Neuronal stem cell (in vitro differentiated cells): ENCODE data around the gene RFLNA.
A peak's percentile ranks its signal among the peaks of the same experiment; 100 is the strongest.
"Not testable (repeated sequence)": the region's sequence is repeated elsewhere in the genome, so short reads cannot be mapped to it uniquely, and the experiment has no call there.

ENCODE experiments used
- DNase-seq: peaks from one replicate; pipeline ENCODE4 v3.0.0-alpha.2; 2013; ENCODE audit warnings: low spot score
- H2AFZ ChIP-seq: one replicate; pipeline ENCODE4 v1.6.1; 2013; ENCODE audit warnings: mild to moderate bottlenecking, low read length, inconsistent platforms
- H2AK5ac ChIP-seq: 2 replicates; pipeline ENCODE4 v1.6.1; 2013; ENCODE audit warnings: low read depth, mild to moderate bottlenecking, inconsistent platforms, low read length, moderate library complexity, mixed read lengths
- H2BK120ac ChIP-seq: 2 replicates; pipeline ENCODE4 v1.6.1; 2013; ENCODE audit warnings: low read depth, mild to moderate bottlenecking, inconsistent platforms, low read length, moderate library complexity, mixed read lengths
- H2BK12ac ChIP-seq: one replicate; pipeline ENCODE4 v1.6.1; 2013; ENCODE audit warnings: low read length, inconsistent platforms
- H2BK15ac ChIP-seq: 2 replicates; pipeline ENCODE4 v1.6.1; 2013; ENCODE audit warnings: mild to moderate bottlenecking, low read length, inconsistent platforms, mixed read lengths
- H2BK5ac ChIP-seq: one replicate; pipeline ENCODE4 v1.6.1; 2013; ENCODE audit warnings: inconsistent platforms, mild to moderate bottlenecking, low read length, moderate library complexity
- H3K14ac ChIP-seq: one replicate; pipeline ENCODE4 v1.6.1; 2013; ENCODE audit warnings: low read length, inconsistent platforms
- H3K18ac ChIP-seq: 2 replicates; pipeline ENCODE4 v1.6.1; 2013; ENCODE audit warnings: low read length, inconsistent platforms
- H3K23ac ChIP-seq: 2 replicates; pipeline ENCODE4 v1.6.1; 2013; ENCODE audit warnings: low read depth, mild to moderate bottlenecking, mixed read lengths, low read length, inconsistent platforms; ENCODE audit not compliant: poor library complexity
- H3K27ac ChIP-seq: replicated peaks from 3 replicates; pipeline ENCODE4 v1.5.1; 2013; ENCODE audit warnings: low read length, inconsistent platforms
- H3K27me3 ChIP-seq, 3 experiments: 2 replicates each; pipeline ENCODE4 v1.6.1; 2013; ENCODE audit warnings: low read length in 3 of 3, mild to moderate bottlenecking in 2 of 3, inconsistent platforms in 1 of 3, low read depth in 1 of 3, mixed read lengths in 1 of 3, moderate library complexity in 1 of 3; ENCODE audit not compliant: control insufficient read depth in 3 of 3, insufficient read depth in 3 of 3
- H3K36me3 ChIP-seq, 2 donors: replicated peaks in 1 of 2; 2 replicates each; pipeline ENCODE4 v1.6.1; 2013; ENCODE audit warnings: low read length in 2 of 2; ENCODE audit not compliant: control insufficient read depth in 2 of 2, insufficient read depth in 2 of 2
- H3K4ac ChIP-seq: 2 replicates; pipeline ENCODE4 v1.6.1; 2013; ENCODE audit warnings: inconsistent platforms, mild to moderate bottlenecking, low read length, moderate library complexity
- H3K4me1 ChIP-seq, 2 donors: 1 replicate in 1 of 2; 2 replicates in 1 of 2; pipeline ENCODE4 v1.6.1; 2013; ENCODE audit warnings: low read length in 2 of 2, low read depth in 1 of 2; ENCODE audit not compliant: control insufficient read depth in 2 of 2, insufficient read depth in 1 of 2
- H3K4me2 ChIP-seq: one replicate; pipeline ENCODE4 v1.6.1; 2013; ENCODE audit warnings: mild to moderate bottlenecking, low read length, inconsistent platforms; ENCODE audit not compliant: insufficient read depth, poor library complexity, severe bottlenecking
- H3K4me3 ChIP-seq, 2 donors: 2 replicates each; pipeline ENCODE4 v1.5.1; 2013; ENCODE audit warnings: low read length in 2 of 2, mild to moderate bottlenecking in 2 of 2, inconsistent platforms in 1 of 2, moderate library complexity in 1 of 2
- H3K79me1 ChIP-seq: one replicate; pipeline ENCODE4 v1.6.1; 2013; ENCODE audit warnings: low read depth, mild to moderate bottlenecking, inconsistent platforms, low read length, moderate library complexity
- H3K9ac ChIP-seq: one replicate; pipeline ENCODE4 v1.6.1; 2013; ENCODE audit warnings: mild to moderate bottlenecking, low read depth, low read length, inconsistent platforms; ENCODE audit not compliant: poor library complexity
- H3K9me3 ChIP-seq, 2 donors: replicated peaks in 1 of 2; 2 replicates each; pipeline versions ENCODE3 to v1.6.1; 2013; ENCODE audit warnings: low read length in 2 of 2, mild to moderate bottlenecking in 2 of 2, inconsistent platforms in 1 of 2, low read depth in 1 of 2, mixed read lengths in 1 of 2, moderate library complexity in 1 of 2; ENCODE audit not compliant: control insufficient read depth in 2 of 2, insufficient read depth in 1 of 2
- H4K8ac ChIP-seq: one replicate; pipeline ENCODE4 v1.6.1; 2013; ENCODE audit warnings: low read depth, mild to moderate bottlenecking, inconsistent platforms, low read length, moderate library complexity
- H4K91ac ChIP-seq: one replicate; pipeline ENCODE4 v1.6.1; 2013; ENCODE audit warnings: low read length, low read depth, mild to moderate bottlenecking, inconsistent platforms; ENCODE audit not compliant: poor library complexity
- WGBS, 2 donors: extraction: QIAGEN DNeasy Blood & Tissue Kit; methylation state at CpG; one replicate each; pipeline ENCODE4 v1.1.7; 2013; ENCODE audit warnings: missing lambda C conversion rate in 2 of 2, mixed read lengths in 1 of 2; ENCODE audit not compliant: insufficient read length in 2 of 2, insufficient replicate concordance in 1 of 2; ENCODE audit errors: extremely low coverage in 2 of 2; 5-methylcytosine and 5-hydroxymethylcytosine counted together

Gene RFLNA

DNA sequence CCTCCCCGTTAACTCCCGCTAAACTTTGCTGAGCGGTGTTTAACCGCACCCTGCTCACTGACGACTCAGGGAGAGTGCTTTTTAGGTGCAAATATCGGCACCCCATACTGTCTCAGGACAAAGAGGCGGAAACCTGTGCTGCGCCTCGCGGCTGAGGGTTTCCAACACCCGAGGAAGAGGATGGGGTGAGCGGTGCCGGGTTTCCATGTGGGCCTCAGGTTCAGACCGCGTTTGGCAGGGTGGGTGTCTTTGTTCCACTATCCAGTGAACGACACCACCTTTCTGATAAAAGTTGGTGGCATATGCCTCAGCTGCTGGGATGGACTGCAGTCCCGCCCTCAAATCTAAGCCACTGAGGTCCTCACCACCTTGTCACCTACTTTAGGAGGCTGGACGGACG, 3.0 kb downstream of the RFLNA start:
- Histone ChIP-seq H2AK5ac (no peak overlapping the region), H3K9ac (peak overlapping the region; percentile 54), H2BK15ac (no peak overlapping the region), H3K9me3 (no peaks in the 10 kb centered on the region), H3K4me2 (no peak overlapping the region), H3K79me1 (no peaks in the 10 kb centered on the region), H3K27ac (no peak overlapping the region), H2BK120ac (no peak overlapping the region), H2BK5ac (no peak overlapping the region), H4K8ac (no peak overlapping the region), H3K4me3 (no peak overlapping the region), H3K27me3 (peaks cover 2 to 26% (median 8%) of the 10 kb centered on the region in 3 experiments), H2AFZ (no peak overlapping the region), H3K36me3 (no peaks in the 10 kb centered on the region), H3K14ac (no peak overlapping the region), H3K4me1 (peaks cover 8 to 17% of the 10 kb centered on the region in 2 donors), H3K23ac (no peak overlapping the region), H4K91ac (no peak overlapping the region), H2BK12ac (no peak overlapping the region), H3K4ac (no peak overlapping the region), H3K18ac (peak overlapping the region; percentile 49)
- no CpG with 5 or more reads among the region's 19 CpGs for WGBS, 2 donors
- DNase-seq = no peak

DNA sequence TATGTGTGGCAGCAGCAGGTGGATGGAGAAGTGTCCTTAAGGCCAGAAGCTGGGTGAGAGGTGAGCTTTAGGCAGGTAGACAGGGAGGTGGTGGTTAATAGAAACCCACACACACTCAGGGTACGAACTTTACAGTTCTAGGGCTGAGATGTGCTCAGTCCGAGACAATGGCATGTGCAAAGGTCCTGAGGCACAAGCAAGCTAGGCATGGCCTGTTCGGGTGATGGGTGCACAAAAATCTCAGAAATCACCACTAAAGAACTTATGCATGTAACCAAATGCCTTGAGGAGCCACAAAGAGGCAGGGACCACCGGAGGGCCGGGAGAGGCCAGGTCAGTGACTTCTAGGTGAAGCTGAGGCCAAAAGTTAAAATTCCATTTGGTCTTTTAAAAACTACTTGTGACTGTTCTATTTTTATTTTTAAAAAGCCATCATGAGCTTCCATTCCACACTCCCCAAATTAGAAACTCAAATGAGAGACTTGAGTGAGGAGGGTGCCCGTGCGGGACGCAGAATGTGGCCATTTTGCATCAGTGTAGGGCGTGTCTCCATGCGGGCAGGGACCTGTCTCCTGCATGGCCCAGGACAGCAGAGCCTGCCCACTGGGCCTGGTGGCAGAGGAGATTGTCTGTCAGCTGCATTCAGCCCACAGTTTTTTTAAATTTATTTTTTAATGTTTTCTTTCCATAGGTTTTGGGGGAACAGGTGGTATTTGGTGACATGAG, 4.0 kb downstream of the RFLNA start:
- Histone ChIP-seq H2BK120ac (no peak overlapping the region), H3K9me3 (no peaks in the 10 kb centered on the region), H3K36me3 (no peaks in the 10 kb centered on the region), H2BK12ac (no peak overlapping the region), H3K4me1 (peaks cover 8 to 15% of the 10 kb centered on the region in 2 donors), H3K4me2 (no peak overlapping the region), H3K27me3 (peaks cover 2 to 26% (median 6%) of the 10 kb centered on the region in 3 experiments), H3K4ac (no peak overlapping the region), H2BK15ac (no peak overlapping the region), H3K4me3 (no peak overlapping the region), H3K18ac (no peak overlapping the region), H3K9ac (no peak overlapping the region), H2BK5ac (no peak overlapping the region), H4K8ac (no peak overlapping the region), H4K91ac (no peak overlapping the region), H2AK5ac (no peak overlapping the region), H3K79me1 (no peaks in the 10 kb centered on the region), H2AFZ (no peak overlapping the region), H3K14ac (no peak overlapping the region), H3K27ac (no peak overlapping the region), H3K23ac (peak overlapping the region; percentile 0)
- no CpG with 5 or more reads among the region's 10 CpGs for WGBS, 2 donors
- no peak for DNase-seq

DNA sequence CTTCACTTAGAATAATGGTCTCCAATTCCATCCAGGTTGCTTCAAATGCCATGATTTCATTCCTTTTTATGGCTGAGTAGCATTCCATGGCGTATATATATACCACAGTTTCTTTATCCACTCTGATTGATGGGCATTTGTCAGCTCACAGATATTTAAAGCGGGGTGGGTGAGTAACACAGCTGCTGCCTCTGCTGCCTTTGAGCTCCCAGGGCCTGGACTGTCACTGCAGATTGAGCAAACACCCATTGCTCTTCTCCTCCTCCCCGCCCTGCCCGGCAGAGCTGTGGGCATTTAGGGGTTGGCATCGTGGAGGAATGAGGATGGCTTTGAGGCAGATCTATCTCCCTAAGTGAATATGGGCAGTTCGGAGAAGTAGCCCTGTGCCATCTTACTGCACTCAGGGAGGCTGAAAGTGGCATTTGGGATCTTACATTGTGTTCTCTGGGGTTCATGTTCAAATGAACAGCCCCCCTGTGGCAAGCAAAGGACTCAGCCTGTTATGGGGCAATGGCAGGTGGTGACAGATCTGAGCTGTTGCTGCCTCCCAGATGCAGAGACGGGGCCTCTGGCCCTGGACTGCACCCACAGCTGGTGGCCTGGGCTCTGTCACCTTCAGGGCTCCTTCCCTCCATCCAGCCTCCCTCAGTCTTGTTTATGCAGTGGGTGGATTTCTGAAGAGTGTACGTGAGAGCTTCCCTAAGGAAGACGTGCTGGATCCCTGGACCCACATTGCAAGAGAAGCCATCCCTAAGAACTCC, 4.9 kb downstream of the RFLNA start:
- H2AK5ac ChIP-seq = no peak overlapping the region
- no peak overlapping the region for H2BK12ac ChIP-seq
- DNase-seq = no peak
- H3K23ac ChIP-seq = no peak overlapping the region
- H3K4me3 ChIP-seq = no peak overlapping the region
- H2AFZ ChIP-seq = no peak overlapping the region
- H3K79me1 ChIP-seq = no peaks in the 10 kb centered on the region
- H3K36me3 ChIP-seq = no peaks in the 10 kb centered on the region
- H2BK5ac ChIP-seq = no peak overlapping the region
- H3K9me3 ChIP-seq = no peaks in the 10 kb centered on the region
- no peak overlapping the region for H2BK120ac ChIP-seq
- no peak overlapping the region for H4K91ac ChIP-seq
- H3K18ac ChIP-seq = no peak overlapping the region
- H3K4me2 ChIP-seq = no peak overlapping the region
- no peak overlapping the region for H3K27ac ChIP-seq
- H3K9ac ChIP-seq = no peak overlapping the region
- peaks cover 3 to 6% of the 10 kb centered on the region in 2 donors for H3K4me1 ChIP-seq
- H4K8ac ChIP-seq = no peak overlapping the region
- no peak overlapping the region for H3K4ac ChIP-seq
- WGBS, 2 donors = no CpG with 5 or more reads among the region's 9 CpGs
- H2BK15ac ChIP-seq = no peak overlapping the region
- H3K27me3 ChIP-seq = peaks cover 0 to 18% (median 2%) of the 10 kb centered on the region in 3 experiments
- H3K14ac ChIP-seq = no peak overlapping the region

- not testable (repeated sequence) for H3K4me3 ChIP-seq, H2BK120ac ChIP-seq, H3K14ac ChIP-seq, H3K4me1 ChIP-seq, H2BK15ac ChIP-seq, H3K23ac ChIP-seq, H3K18ac ChIP-seq, H3K36me3 ChIP-seq, H3K4me2 ChIP-seq, H3K27ac ChIP-seq, H3K9ac ChIP-seq, H2AFZ ChIP-seq, H3K79me1 ChIP-seq, H2BK12ac ChIP-seq, H4K91ac ChIP-seq, H3K4ac ChIP-seq, H2BK5ac ChIP-seq, DNase-seq, H3K9me3 ChIP-seq
- Histone ChIP-seq H3K27me3 (peaks cover 0 to 16% (median 2%) of the 10 kb centered on the region in 3 experiments), H4K8ac (peak overlapping the region; percentile 26), H2AK5ac (peak overlapping the region; percentile 88)
- WGBS, 2 donors = no CpG with 5 or more reads among the region's 3 CpGs
Observed at GRCh38 chr12:124300657-124301056, 5.8 kb downstream of the RFLNA start.
